ENCODE data around the gene PAK2.

Gene PAK2

DNA sequence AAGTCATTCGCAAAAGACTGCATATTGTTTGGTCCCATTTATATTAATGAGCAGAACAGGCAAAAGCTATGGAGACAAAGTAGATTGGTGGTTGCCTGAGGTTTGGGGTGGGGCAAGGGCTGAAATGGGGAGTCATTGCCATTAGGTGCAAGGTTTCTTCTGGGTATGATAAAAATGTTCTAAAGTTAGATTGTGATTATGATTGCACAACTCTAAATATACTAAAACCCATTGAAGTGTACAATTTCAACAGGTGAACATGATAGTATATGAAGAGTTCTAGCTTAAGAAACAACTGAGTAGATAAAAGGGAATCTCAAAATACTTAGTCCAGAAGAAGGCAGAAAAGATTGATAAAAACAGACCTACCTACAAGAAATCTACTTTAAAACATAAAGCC is 56.7 kb downstream of the PAK2 start:
- Histone ChIP-seq H3K27ac (replicated peaks) (no peak overlapping the region), H3K27me3 (ENCODE audit: insufficient read depth, poor library complexity, severe bottlenecking) (no peaks in the 10 kb centered on the region), H3K4me3 (replicated peaks; ENCODE audit: insufficient read depth, low read length) (no peak overlapping the region)
- TF ChIP-seq, protein P1, sequence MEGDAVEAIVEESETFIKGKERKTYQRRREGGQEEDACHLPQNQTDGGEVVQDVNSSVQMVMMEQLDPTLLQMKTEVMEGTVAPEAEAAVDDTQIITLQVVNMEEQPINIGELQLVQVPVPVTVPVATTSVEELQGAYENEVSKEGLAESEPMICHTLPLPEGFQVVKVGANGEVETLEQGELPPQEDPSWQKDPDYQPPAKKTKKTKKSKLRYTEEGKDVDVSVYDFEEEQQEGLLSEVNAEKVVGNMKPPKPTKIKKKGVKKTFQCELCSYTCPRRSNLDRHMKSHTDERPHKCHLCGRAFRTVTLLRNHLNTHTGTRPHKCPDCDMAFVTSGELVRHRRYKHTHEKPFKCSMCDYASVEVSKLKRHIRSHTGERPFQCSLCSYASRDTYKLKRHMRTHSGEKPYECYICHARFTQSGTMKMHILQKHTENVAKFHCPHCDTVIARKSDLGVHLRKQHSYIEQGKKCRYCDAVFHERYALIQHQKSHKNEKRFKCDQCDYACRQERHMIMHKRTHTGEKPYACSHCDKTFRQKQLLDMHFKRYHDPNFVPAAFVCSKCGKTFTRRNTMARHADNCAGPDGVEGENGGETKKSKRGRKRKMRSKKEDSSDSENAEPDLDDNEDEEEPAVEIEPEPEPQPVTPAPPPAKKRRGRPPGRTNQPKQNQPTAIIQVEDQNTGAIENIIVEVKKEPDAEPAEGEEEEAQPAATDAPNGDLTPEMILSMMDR (IDR thresholded peaks at IDR 0.05; ENCODE audit: insufficient read depth, low read length): no peak
- TF ChIP-seq POLR2AphosphoS5 (IDR thresholded peaks at IDR 0.05; ENCODE audit: low read depth) (no peak), SPI1 (IDR thresholded peaks at IDR 0.05; ENCODE audit: borderline replicate concordance, low read depth) (no peak), GABPA (IDR thresholded peaks at IDR 0.05; ENCODE audit: low read depth) (no peak)
- TF ChIP-seq, protein P2, sequence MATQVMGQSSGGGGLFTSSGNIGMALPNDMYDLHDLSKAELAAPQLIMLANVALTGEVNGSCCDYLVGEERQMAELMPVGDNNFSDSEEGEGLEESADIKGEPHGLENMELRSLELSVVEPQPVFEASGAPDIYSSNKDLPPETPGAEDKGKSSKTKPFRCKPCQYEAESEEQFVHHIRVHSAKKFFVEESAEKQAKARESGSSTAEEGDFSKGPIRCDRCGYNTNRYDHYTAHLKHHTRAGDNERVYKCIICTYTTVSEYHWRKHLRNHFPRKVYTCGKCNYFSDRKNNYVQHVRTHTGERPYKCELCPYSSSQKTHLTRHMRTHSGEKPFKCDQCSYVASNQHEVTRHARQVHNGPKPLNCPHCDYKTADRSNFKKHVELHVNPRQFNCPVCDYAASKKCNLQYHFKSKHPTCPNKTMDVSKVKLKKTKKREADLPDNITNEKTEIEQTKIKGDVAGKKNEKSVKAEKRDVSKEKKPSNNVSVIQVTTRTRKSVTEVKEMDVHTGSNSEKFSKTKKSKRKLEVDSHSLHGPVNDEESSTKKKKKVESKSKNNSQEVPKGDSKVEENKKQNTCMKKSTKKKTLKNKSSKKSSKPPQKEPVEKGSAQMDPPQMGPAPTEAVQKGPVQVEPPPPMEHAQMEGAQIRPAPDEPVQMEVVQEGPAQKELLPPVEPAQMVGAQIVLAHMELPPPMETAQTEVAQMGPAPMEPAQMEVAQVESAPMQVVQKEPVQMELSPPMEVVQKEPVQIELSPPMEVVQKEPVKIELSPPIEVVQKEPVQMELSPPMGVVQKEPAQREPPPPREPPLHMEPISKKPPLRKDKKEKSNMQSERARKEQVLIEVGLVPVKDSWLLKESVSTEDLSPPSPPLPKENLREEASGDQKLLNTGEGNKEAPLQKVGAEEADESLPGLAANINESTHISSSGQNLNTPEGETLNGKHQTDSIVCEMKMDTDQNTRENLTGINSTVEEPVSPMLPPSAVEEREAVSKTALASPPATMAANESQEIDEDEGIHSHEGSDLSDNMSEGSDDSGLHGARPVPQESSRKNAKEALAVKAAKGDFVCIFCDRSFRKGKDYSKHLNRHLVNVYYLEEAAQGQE (IDR thresholded peaks at IDR 0.05; ENCODE audit: insufficient replicate concordance, low read depth): no peak
- no peak for DNase-seq (ENCODE audit: low read depth in 1 of 2, low spot score in 1 of 2)

DNA sequence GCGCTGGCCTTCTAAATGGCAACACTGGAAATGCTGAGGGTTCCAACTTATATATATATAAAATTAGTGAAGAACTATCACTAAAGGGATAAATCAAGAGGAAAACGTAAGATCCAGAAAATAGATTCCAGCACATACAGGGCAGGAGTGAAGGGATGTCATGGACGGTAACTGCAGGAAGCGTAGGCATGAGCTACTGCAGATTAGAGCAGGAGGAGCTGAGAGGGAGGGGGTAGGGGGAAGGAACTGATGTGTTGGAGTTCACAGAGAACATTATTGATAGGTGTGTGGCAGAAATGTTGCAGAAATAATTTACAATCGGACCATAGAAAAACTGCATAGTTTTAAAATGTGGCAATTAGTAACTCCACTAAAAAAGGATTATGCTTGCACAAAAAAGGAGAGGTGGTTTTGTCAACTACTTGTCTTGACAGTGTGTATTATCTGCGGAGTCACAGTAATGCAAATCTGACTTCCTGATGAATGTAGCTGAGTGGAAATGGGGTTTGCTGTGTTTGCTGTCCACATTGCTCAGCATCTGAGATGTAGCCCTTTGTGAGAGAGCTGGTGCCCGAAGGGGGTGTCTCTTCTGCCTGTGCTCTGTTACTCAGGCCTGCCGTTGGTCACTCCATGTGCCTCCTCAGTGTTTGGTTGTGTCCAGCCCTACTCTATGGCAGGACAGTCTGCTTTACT is 61.2 kb downstream of the PAK2 start:
- no peaks in the 10 kb centered on the region for H3K27me3 ChIP-seq (ENCODE audit: insufficient read depth, poor library complexity, severe bottlenecking)
- H3K27ac ChIP-seq (replicated peaks): no peak overlapping the region
- no peak for DNase-seq (ENCODE audit: low read depth in 1 of 2, low spot score in 1 of 2)
- TF ChIP-seq, protein P1 (IDR thresholded peaks at IDR 0.05; ENCODE audit: insufficient read depth, low read length): no peak
- TF ChIP-seq, protein P2 (IDR thresholded peaks at IDR 0.05; ENCODE audit: insufficient replicate concordance, low read depth): no peak
- TF ChIP-seq SPI1 (IDR thresholded peaks at IDR 0.05; ENCODE audit: borderline replicate concordance, low read depth) (no peak), GABPA (IDR thresholded peaks at IDR 0.05; ENCODE audit: low read depth) (no peak), POLR2AphosphoS5 (IDR thresholded peaks at IDR 0.05; ENCODE audit: low read depth) (no peak)
- no peak overlapping the region for H3K4me3 ChIP-seq (replicated peaks; ENCODE audit: insufficient read depth, low read length)

DNA sequence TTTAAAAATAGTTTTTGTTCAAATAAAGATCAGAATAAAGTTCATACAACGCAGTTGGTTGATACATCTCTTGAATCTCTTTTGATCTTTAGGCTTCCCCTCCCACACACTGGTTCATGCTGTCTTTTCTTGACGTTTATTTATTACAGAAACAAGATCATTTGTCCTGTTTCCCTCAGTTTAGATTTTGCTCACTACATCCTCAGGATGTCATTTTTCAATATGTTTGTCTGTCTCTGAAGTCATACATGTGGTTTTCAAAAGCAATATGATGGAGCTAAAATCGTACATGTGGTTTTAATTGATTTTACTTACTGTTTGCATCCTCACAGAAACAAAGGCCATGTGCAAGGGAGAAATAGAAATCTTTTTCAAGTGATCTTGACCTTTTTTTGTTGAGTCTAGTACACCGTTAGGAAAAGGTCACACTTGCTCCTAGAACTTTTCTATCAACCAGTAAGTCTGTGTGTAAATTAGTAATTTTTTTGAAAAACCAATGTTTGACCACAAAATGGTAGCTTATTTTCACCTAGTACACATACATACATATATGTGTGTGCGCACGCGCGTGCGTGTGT is 64.3 kb downstream of the PAK2 start:
- TF ChIP-seq GABPA (IDR thresholded peaks at IDR 0.05; ENCODE audit: low read depth): no peak
- H3K4me3 ChIP-seq (replicated peaks; ENCODE audit: insufficient read depth, low read length): no peak overlapping the region
- H3K27ac ChIP-seq (replicated peaks): no peak overlapping the region
- no peaks in the 10 kb centered on the region for H3K27me3 ChIP-seq (ENCODE audit: insufficient read depth, poor library complexity, severe bottlenecking)
- no peak for DNase-seq (ENCODE audit: low read depth in 1 of 2, low spot score in 1 of 2)

DNA sequence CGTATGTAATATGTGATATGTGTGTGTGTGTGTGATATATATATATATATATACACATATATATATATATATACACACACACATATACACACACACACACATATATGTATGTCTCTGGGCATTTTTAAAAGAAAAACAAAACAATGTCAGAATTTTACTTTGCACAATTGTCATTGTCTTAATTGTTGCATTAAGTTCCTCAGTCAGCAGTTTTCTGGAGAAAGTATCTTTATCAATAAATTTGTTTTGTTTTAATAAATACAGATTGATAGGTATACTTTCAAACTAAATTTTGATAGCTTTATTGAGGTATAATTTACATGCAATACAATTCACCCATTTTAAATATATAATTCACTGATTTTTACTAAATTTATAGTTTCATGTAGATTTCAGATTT is 65.1 kb downstream of the PAK2 start:
- DNase-seq (ENCODE audit: low read depth in 1 of 2, low spot score in 1 of 2): no peak
- H3K27me3 ChIP-seq (ENCODE audit: insufficient read depth, poor library complexity, severe bottlenecking): no peaks in the 10 kb centered on the region
- no peak overlapping the region for H3K4me3 ChIP-seq (replicated peaks; ENCODE audit: insufficient read depth, low read length)
- H3K27ac ChIP-seq (replicated peaks): no peak overlapping the region
- TF ChIP-seq SPI1 (IDR thresholded peaks at IDR 0.05; ENCODE audit: borderline replicate concordance, low read depth) (no peak), GABPA (IDR thresholded peaks at IDR 0.05; ENCODE audit: low read depth) (no peak), POLR2AphosphoS5 (IDR thresholded peaks at IDR 0.05; ENCODE audit: low read depth) (no peak)
- TF ChIP-seq, protein P1 (IDR thresholded peaks at IDR 0.05; ENCODE audit: insufficient read depth, low read length): no peak
- TF ChIP-seq, protein P2 (IDR thresholded peaks at IDR 0.05; ENCODE audit: insufficient replicate concordance, low read depth): no peak

All from HL-60 (cell line).